Right lobe of liver (tissue), 6 donors: Measurements from ENCODE around the gene ISM2. TPM values are rescaled to one million over a fixed set of nuclear protein-coding genes. Genes with fewer than 3 reads are reported as not detected.

Source experiments
- ATAC-seq, 4 donors: fragments of 200-7000 bp; cut with Tn5 transposase; one replicate each; pipeline ENCODE4 v1.9.1; 2020; ENCODE audit warnings: mild to moderate bottlenecking in 4 of 4, moderate library complexity in 4 of 4
- DNase-seq, 3 donors: peaks; one replicate each; pipeline ENCODE4 v3.0.0-alpha.2; 2020
- H3K27ac ChIP-seq, 3 donors: fragments of 200-600 bp; one replicate each; pipeline ENCODE4 v1.8.0; 2022
- H3K27me3 ChIP-seq, 2 donors: fragments of 200-600 bp; one replicate each; pipeline ENCODE4 v1.8.0; 2022
- H3K36me3 ChIP-seq, 4 donors: fragments of 200-600 bp; sonication (generic) in 1 of 4; one replicate each; pipeline versions ENCODE4 v1.5.1 to v1.8.0; 2017 to 2022; ENCODE audit warnings: control low read depth in 1 of 4
- H3K4me1 ChIP-seq, 4 donors: fragments of 200-600 bp; sonication (generic) in 1 of 4; one replicate each; pipeline versions ENCODE4 v1.5.1 to v1.8.0; 2017 to 2022; ENCODE audit warnings: control low read depth in 1 of 4
- H3K4me3 ChIP-seq, 3 donors: fragments of 200-600 bp; one replicate each; pipeline ENCODE4 v1.8.0; 2022
- H3K9me3 ChIP-seq, 4 donors: fragments of 200-600 bp; sonication (generic) in 1 of 4; one replicate each; pipeline versions ENCODE4 v1.5.1 to v1.8.0; 2017 to 2022; ENCODE audit warnings: control low read depth in 1 of 4
- POLR2A ChIP-seq: fragments of 450-650 bp; IDR thresholded peaks from one replicate; pipeline ENCODE4 v1.6.1; 2017; ENCODE audit warnings: antibody characterized with exemption, mild to moderate bottlenecking
- WGBS: methylation state at CpG from one replicate; pipeline ENCODE4 v1.1.6; 2018; ENCODE audit warnings: low coverage, low lambda C conversion rate; ENCODE audit not compliant: insufficient coverage; ENCODE audit errors: missing lambda C conversion rate; 5-methylcytosine and 5-hydroxymethylcytosine counted together
- intact Hi-C, 2 donors: fragments of 100-400 bp; cut with DNase I; formaldehyde crosslinking; loops; one replicate each; pipeline versions ENCODE4 v1.11.2 to v1.14.1; 2022
- small RNA-seq, 2 experiments: library from RNA; depleted of rRNA; stranded (forward); fragments of <200 nt; gene quantifications; one replicate each; pipeline ENCODE3, GENCODE V24; 2016
- total RNA-seq, 6 experiments: library from RNA; depleted of rRNA in 2 of 6; stranded (reverse); fragments of >200 nt in 2 of 6; fragmentation: NEBNext Ultra II Directional in 3 of 6; extraction: Animal tissue kit (Norgen Biotek cat#: 25700) in 3 of 6; gene quantifications; one replicate each; pipeline versions ENCODE4 v1.1.0 to v1.2.4, GENCODE V29; 2016 to 2023
- TF ChIP-seq, protein P1 (sequence below), 4 donors: fragments of 200-600 bp in 3 of 4; fragments of 450-650 bp in 1 of 4; IDR thresholded peaks; one replicate each; pipeline versions ENCODE4 v1.5.1 to v1.8.0; 2016 to 2022; ENCODE audit warnings: antibody characterized with exemption in 4 of 4, mild to moderate bottlenecking in 2 of 4
- donor health status: DM: no; HTN: yes; CAD: no.
- donor health status: DM: no; HTN: no; CAD: no.
- donor health status: DM: no; HTN: no; CAD: no.
- donor health status: DM: no; HTN: yes; CAD: no.
- donor health status: DM: no; HTN: yes; CAD: no.

The ISM2 gene
- total RNA-seq, 6 experiments from 2014 or later = 0.37 TPM; not detected in 5

DNA sequence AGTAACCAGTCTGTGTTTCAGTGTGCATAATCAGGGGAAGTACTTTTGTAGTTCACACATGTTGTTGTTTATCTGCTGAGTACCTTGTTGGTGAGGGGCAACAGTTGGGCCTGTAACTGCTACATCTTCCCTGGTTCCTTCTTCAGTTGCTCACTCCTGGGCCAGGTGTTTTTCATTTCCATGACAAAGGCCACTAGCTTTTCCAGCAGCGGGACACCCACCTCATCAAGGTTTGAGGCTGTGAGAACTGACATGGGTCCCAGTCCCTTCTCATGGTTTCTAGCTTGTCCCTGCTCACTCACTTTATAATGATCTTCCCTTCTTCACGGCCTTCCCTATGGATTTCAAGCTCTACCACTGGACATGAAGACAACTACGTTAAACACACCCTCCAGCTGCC lies 73.8 kb downstream of the ISM2 start:
- Histone ChIP-seq H3K9me3 (no peaks in the 10 kb centered on the region), H3K27ac (no peak overlapping the region), H3K36me3 (peaks cover 0 to 72% (median 29%) of the 10 kb centered on the region in 4 donors), H3K4me3 (no peak overlapping the region), H3K27me3 (no peaks in the 10 kb centered on the region), H3K4me1 (no peaks in the 10 kb centered on the region)
- ATAC-seq = no peak
- no peak for DNase-seq
- intact Hi-C loops = no loop called here
- 88% methylated on average over 3 of the region's 3 CpGs for WGBS
- TF ChIP-seq POLR2A = no peak
- TF ChIP-seq, protein P1, sequence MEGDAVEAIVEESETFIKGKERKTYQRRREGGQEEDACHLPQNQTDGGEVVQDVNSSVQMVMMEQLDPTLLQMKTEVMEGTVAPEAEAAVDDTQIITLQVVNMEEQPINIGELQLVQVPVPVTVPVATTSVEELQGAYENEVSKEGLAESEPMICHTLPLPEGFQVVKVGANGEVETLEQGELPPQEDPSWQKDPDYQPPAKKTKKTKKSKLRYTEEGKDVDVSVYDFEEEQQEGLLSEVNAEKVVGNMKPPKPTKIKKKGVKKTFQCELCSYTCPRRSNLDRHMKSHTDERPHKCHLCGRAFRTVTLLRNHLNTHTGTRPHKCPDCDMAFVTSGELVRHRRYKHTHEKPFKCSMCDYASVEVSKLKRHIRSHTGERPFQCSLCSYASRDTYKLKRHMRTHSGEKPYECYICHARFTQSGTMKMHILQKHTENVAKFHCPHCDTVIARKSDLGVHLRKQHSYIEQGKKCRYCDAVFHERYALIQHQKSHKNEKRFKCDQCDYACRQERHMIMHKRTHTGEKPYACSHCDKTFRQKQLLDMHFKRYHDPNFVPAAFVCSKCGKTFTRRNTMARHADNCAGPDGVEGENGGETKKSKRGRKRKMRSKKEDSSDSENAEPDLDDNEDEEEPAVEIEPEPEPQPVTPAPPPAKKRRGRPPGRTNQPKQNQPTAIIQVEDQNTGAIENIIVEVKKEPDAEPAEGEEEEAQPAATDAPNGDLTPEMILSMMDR (IDR thresholded peaks at IDR 0.05) = no peak

Small RNA genes lying within 50 kb of the gene (small RNA-seq; reads per million reads assigned to genes)
- gene RF00404 (0 to 0.13 reads per million in 2 experiments), gene RN7SL587P (0 reads per million in 2 experiments)

Other genes starting within 250 kb of the ISM2 start
- not detected for gene NGB, start 227.6 kb downstream of the ISM2 start, total RNA-seq
- 10 to 100 TPM in 5 of 6 experiments, 1 to 10 TPM in 1; 5.5 to 15.9 (median 12.9) TPM for gene POMT2, start 177.9 kb downstream of the ISM2 start, total RNA-seq
- 100 to 1,000 TPM in 1 of 6 experiments, 10 to 100 TPM in 5; 31.1 to 123 (median 50.0) TPM for gene GSTZ1, start 177.8 kb downstream of the ISM2 start, total RNA-seq
- 1 to 10 TPM; 2.5 to 4.4 (median 3.1) TPM for gene TMED8, start 121.7 kb downstream of the ISM2 start, total RNA-seq
- under 1 TPM in 4 of 6 experiments, not detected in 2; 0.12 to 0.42 (median 0.31) TPM for gene SAMD15, start 121.4 kb downstream of the ISM2 start, total RNA-seq
- under 1 TPM in 4 of 6 experiments, not detected in 2; 0.20 to 0.47 (median 0.37) TPM for gene NOXRED1, start 75.3 kb downstream of the ISM2 start, total RNA-seq
- 1 to 10 TPM; 7.2 to 9.9 (median 8.6) TPM for gene VIPAS39, start 41.2 kb downstream of the ISM2 start, total RNA-seq
- 100 to 1,000 TPM in 1 of 6 experiments, 10 to 100 TPM in 5; 40.6 to 114 (median 77.6) TPM for gene AHSA1, start 40.7 kb downstream of the ISM2 start, total RNA-seq
- 10 to 100 TPM in 3 of 6 experiments, 1 to 10 TPM in 3; 5.9 to 16.4 (median 10.7) TPM for gene SPTLC2, start 117.8 kb upstream of the ISM2 start, total RNA-seq
- 1 to 10 TPM; 4.9 to 7.1 (median 5.5) TPM for gene ALKBH1, start 209.2 kb upstream of the ISM2 start, total RNA-seq
- 100 to 1,000 TPM in 2 of 6 experiments, 10 to 100 TPM in 4; 51.3 to 214 (median 60.6) TPM for gene SLIRP, start 209.3 kb upstream of the ISM2 start, total RNA-seq